NT2/D1 (cell line): ENCODE results near the gene BANP.

Source experiments
- SUZ12 ChIP-seq: IDR thresholded peaks from 2 replicates; pipeline ENCODE4 v1.6.1; 2011; ENCODE audit not compliant: insufficient read length, insufficient read depth; ENCODE audit errors: extremely low read depth
- YY1 ChIP-seq: IDR thresholded peaks from 2 replicates; pipeline ENCODE4 v1.6.1; 2011; ENCODE audit not compliant: insufficient read length, insufficient read depth
- ZNF274 ChIP-seq: IDR thresholded peaks from 2 replicates; pipeline ENCODE4 v1.6.1; 2011; ENCODE audit warnings: mild to moderate bottlenecking, low read depth, low read length

DNA sequence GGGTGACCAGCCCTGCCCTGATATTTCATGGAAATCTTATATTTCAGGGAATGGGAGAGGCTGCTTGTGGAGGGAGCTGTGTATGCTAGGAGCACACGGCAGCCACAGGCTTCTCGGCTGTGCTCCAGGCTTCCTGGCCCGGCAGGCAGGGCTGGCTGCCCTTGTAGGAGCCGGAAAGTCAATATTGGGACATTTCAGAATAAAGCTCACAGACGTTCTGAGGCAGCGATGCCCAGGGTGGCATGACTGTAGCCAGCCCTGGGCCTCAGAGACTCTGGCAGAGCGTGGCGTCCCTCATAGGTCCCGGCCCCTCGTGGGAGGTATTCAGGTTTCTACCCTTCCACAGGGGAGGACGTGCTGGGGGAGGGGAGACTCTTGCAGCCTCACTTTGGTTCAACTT, 65.7 kb downstream of the BANP start:
- TF ChIP-seq SUZ12: no peak
- no peak for TF ChIP-seq ZNF274
- no peak for TF ChIP-seq YY1
